ENCODE results near the gene FAM107A.

The FAM107A gene

DNA sequence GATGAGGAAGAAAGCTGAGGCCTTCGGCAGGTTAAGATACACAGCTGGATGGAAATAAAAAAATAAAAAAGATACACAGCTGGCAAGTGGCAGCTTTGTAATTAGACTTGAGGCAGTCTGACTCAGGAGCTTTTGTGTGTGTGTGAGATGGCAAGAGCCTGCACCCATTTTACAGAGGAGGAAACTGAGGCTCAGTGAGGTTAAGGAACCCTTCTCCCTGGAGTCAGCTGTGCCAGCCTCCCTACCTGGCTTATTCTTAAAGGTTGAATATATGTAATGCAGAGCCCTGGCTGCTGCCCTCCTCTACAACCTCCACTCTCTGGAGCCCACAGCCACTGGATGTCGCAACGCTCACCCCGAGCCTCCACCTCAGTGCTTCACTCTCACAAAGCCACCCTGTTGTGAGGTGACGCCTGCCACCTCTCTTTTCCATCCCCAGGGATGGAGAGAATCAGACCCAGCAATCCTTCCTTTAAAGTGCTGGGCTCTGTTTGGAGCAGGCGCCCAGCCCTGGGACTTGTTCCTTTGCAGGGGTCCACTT lies 20.6 kb upstream of the FAM107A start:
- no peak for DNase-seq (ENCODE audit: low spot score)
- in situ Hi-C loops (cut with MboI; ENCODE audit: low sequenced_read_pairs, unreplicated experiment) = no loop called here
- TF ChIP-seq, protein P1, sequence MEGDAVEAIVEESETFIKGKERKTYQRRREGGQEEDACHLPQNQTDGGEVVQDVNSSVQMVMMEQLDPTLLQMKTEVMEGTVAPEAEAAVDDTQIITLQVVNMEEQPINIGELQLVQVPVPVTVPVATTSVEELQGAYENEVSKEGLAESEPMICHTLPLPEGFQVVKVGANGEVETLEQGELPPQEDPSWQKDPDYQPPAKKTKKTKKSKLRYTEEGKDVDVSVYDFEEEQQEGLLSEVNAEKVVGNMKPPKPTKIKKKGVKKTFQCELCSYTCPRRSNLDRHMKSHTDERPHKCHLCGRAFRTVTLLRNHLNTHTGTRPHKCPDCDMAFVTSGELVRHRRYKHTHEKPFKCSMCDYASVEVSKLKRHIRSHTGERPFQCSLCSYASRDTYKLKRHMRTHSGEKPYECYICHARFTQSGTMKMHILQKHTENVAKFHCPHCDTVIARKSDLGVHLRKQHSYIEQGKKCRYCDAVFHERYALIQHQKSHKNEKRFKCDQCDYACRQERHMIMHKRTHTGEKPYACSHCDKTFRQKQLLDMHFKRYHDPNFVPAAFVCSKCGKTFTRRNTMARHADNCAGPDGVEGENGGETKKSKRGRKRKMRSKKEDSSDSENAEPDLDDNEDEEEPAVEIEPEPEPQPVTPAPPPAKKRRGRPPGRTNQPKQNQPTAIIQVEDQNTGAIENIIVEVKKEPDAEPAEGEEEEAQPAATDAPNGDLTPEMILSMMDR (IDR thresholded peaks at IDR 0.05; ENCODE audit: borderline replicate concordance, control extremely low read depth, extremely low read depth, insufficient read depth, missing control alignments) = no peak

- in situ Hi-C loops (cut with MboI; ENCODE audit: low sequenced_read_pairs, unreplicated experiment) = no loop called here
- DNase-seq (ENCODE audit: low spot score) = no peak
- TF ChIP-seq, protein P1 (IDR thresholded peaks at IDR 0.05; ENCODE audit: borderline replicate concordance, control extremely low read depth, extremely low read depth, insufficient read depth, missing control alignments) = no peak
Measured at GRCh38 chr3:58596834-58597518, 19.8 kb upstream of the FAM107A start.

GRCh38 chr3:58594117-58594516 lies 16.9 kb upstream of the FAM107A start:
- in situ Hi-C loops (cut with MboI; ENCODE audit: low sequenced_read_pairs, unreplicated experiment) = no loop called here
- TF ChIP-seq, protein P1 (IDR thresholded peaks at IDR 0.05; ENCODE audit: borderline replicate concordance, control extremely low read depth, extremely low read depth, insufficient read depth, missing control alignments) = no peak
- no peak for DNase-seq (ENCODE audit: low spot score)

- in situ Hi-C loops (cut with MboI; ENCODE audit: low sequenced_read_pairs, unreplicated experiment) = no loop called here
- TF ChIP-seq, protein P1 (IDR thresholded peaks at IDR 0.05; ENCODE audit: borderline replicate concordance, control extremely low read depth, extremely low read depth, insufficient read depth, missing control alignments) = no peak
- no peak for DNase-seq (ENCODE audit: low spot score)
Measured at GRCh38 chr3:58591517-58592510, 14.6 kb upstream of the FAM107A start.

DNA sequence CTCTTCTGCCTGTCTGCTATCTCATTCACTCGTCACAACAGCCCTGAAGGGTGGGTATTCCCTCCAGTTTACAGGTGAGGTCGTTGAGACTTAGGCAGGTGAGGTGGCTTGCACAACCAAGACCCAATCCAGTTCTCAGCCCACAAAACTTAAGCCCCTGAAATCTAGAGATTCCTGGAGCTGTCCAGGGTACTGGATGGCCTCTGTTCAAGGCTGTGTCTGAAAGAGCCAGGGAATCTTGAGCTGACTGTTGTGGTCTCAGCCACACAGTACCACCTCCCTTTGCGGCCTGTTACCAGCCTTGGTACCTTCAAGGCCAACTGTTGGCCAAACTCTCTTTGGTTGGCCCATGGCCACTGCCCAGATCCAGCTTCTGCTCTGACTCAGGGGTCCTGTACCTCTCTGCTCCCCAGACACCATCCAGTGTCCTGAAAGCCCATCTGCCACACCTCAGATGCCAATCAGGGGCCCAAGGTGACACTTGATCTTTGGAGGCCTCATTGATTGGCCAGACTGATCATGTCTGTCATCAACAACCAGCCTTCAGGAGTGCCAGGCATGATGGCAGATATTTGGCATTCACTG lies 10.9 kb upstream of the FAM107A start:
- TF ChIP-seq, protein P1 (IDR thresholded peaks at IDR 0.05; ENCODE audit: borderline replicate concordance, control extremely low read depth, extremely low read depth, insufficient read depth, missing control alignments) = no peak
- in situ Hi-C loops (cut with MboI; ENCODE audit: low sequenced_read_pairs, unreplicated experiment) = no loop called here
- DNase-seq (ENCODE audit: low spot score) = no peak

GRCh38 chr3:58586776-58587192 lies 9.6 kb upstream of the FAM107A start:
- DNase-seq (ENCODE audit: low spot score) = no peak
- in situ Hi-C loops (cut with MboI; ENCODE audit: low sequenced_read_pairs, unreplicated experiment) = no loop called here
- TF ChIP-seq, protein P1 (IDR thresholded peaks at IDR 0.05; ENCODE audit: borderline replicate concordance, control extremely low read depth, extremely low read depth, insufficient read depth, missing control alignments) = no peak
